Kidney (tissue), 14 donors: Measurements from ENCODE around the gene C14orf93. TPM values are rescaled to one million over a fixed set of nuclear protein-coding genes. Genes with fewer than 3 reads are reported as not detected.

Source experiments
- DNase-seq, 5 donors: peaks; one replicate each; pipeline ENCODE4 v3.0.0-alpha.2; 2013 to 2020
- FAIRE-seq: peaks from 2 replicates; lab custom pipeline; 2012; peaks lifted over from hg19 to GRCh38; lab: Jason Lieb, UNC
- H3K27ac ChIP-seq, 2 donors: one replicate each; pipeline ENCODE4 v1.7.0; 2013; ENCODE audit warnings: low read depth in 2 of 2, low read length in 2 of 2, inconsistent platforms in 1 of 2
- H3K27me3 ChIP-seq: one replicate; pipeline ENCODE4 v1.7.1; 2013; ENCODE audit warnings: low read length, inconsistent platforms; ENCODE audit not compliant: control insufficient read depth, insufficient read depth
- H3K36me3 ChIP-seq, 3 donors: one replicate each; pipeline versions ENCODE4 v1.7.0 to v1.7.1; 2013; ENCODE audit warnings: low read length in 3 of 3, control low read depth in 1 of 3, inconsistent platforms in 1 of 3; ENCODE audit not compliant: insufficient read depth in 3 of 3, control insufficient read depth in 2 of 3
- H3K4me1 ChIP-seq, 3 donors: one replicate each; pipeline versions ENCODE4 v1.7.0 to v1.7.1; 2013; ENCODE audit warnings: low read length in 3 of 3, inconsistent platforms in 1 of 3, low read depth in 1 of 3; ENCODE audit not compliant: control insufficient read depth in 2 of 3, insufficient read depth in 2 of 3
- H3K4me3 ChIP-seq, 3 donors: one replicate each; pipeline versions ENCODE4 v1.7.0 to v1.8.1; 2013; ENCODE audit warnings: low read length in 3 of 3, control low read depth in 1 of 3, inconsistent platforms in 1 of 3
- H3K9ac ChIP-seq, 3 donors: one replicate each; pipeline versions ENCODE4 v1.7.0 to v1.7.1; 2013; ENCODE audit warnings: low read length in 3 of 3, control low read depth in 1 of 3, inconsistent platforms in 1 of 3
- H3K9me3 ChIP-seq, 3 donors: one replicate each; pipeline versions ENCODE4 v1.7.0 to v1.7.1; 2013; ENCODE audit warnings: low read length in 3 of 3, control low read depth in 1 of 3, inconsistent platforms in 1 of 3; ENCODE audit not compliant: control insufficient read depth in 2 of 3, insufficient read depth in 1 of 3
- intact Hi-C: fragments of 100-400 bp; cut with DNase I; formaldehyde crosslinking; loops from one replicate; pipeline ENCODE4 v1.11.1; 2022
- polyA plus RNA-seq: library from polyadenylated mRNA; stranded (reverse); fragments of 350-450 nt; fragmentation: Illumina TruSeq; extraction: RNeasy Lipid Tissue Mini Kit (QIAGEN cat#74804); gene quantifications from one replicate; pipeline ENCODE4 v1.2.3, GENCODE V29; 2014; ENCODE audit warnings: low read depth, low replicate concordance; ENCODE audit not compliant: insufficient read depth
- total RNA-seq: library from RNA; stranded (reverse); fragmentation: NEBNext Ultra II Directional; extraction: Animal tissue kit (Norgen Biotek cat#: 25700); gene quantifications from one replicate; pipeline ENCODE4 v1.2.1, GENCODE V29; 2021
- TF ChIP-seq, protein P1 (sequence below): IDR thresholded peaks from 3 replicates; pipeline ENCODE4 v1.5.1; 2012; ENCODE audit warnings: mild to moderate bottlenecking, moderate library complexity, borderline replicate concordance; ENCODE audit not compliant: insufficient read depth; ENCODE audit errors: extremely low read depth
- donor health status: control.
- donor health status: control.
- donor health status: control.
- donor health status: control.
- donor health status: control.
- donor health status: DM: yes; HTN: yes; CAD: no.
- donor health status: Normal renal cell carcinoma (clear cell type).

Gene C14orf93
- total and polyA plus RNA-seq, 2 donors from 2014 or later: 9.5 to 9.6 TPM

DNA sequence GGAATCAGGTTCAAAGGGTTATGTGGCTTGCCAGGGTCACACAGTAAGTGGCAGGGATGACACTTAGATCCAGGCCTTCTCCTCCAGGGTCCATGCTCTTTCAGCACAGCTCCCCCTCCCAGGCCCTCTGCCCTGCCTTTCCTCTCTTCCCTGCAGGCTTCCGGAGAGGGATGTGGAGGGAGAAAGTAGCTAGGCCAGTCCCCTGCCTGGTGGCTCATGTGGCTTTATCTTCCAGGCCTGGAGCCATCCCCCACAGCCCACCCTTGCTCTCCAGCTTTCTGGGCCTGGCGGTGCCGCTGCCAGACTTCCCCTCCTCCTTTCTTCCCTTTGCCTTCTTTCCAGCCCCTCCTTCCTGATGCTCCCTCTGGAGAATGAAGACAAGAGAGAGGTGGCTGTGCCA, 33.8 kb upstream of the C14orf93 start:
- Histone ChIP-seq H3K9ac (no peak overlapping the region), H3K27ac (no peak overlapping the region), H3K9me3 (no peaks in the 10 kb centered on the region), H3K4me1 (peaks cover 0 to 2% (median 0%) of the 10 kb centered on the region in 3 donors), H3K4me3 (no peak overlapping the region), H3K36me3 (no peaks in the 10 kb centered on the region), H3K27me3 (no peaks in the 10 kb centered on the region)
- FAIRE-seq (no peak), DNase-seq (no peak)
- intact Hi-C loops: no loop called here
- TF ChIP-seq, protein P1, sequence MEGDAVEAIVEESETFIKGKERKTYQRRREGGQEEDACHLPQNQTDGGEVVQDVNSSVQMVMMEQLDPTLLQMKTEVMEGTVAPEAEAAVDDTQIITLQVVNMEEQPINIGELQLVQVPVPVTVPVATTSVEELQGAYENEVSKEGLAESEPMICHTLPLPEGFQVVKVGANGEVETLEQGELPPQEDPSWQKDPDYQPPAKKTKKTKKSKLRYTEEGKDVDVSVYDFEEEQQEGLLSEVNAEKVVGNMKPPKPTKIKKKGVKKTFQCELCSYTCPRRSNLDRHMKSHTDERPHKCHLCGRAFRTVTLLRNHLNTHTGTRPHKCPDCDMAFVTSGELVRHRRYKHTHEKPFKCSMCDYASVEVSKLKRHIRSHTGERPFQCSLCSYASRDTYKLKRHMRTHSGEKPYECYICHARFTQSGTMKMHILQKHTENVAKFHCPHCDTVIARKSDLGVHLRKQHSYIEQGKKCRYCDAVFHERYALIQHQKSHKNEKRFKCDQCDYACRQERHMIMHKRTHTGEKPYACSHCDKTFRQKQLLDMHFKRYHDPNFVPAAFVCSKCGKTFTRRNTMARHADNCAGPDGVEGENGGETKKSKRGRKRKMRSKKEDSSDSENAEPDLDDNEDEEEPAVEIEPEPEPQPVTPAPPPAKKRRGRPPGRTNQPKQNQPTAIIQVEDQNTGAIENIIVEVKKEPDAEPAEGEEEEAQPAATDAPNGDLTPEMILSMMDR: no peak

DNA sequence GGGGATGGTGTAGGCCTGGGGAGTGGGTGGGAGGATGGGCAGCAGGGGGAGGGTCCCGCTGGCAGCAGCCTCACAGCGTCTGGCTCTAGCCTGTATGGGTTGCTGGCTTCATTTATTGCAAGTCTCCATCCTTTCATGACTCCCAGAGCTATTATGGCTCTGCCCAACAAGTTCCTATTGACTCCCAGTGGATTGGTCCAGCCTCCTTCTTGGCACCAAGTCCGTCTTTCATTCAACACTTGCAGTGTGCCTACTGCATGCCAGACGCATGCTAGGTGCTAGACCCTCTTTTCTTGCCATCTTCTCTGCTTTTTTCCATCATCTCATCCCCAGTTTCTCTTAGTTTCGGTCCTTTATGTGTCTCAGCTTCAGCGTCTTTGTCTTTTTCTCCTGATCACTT, 33.2 kb upstream of the C14orf93 start:
- intact Hi-C loops: no loop called here
- TF ChIP-seq, protein P1: no peak
- Histone ChIP-seq H3K4me3 (no peak overlapping the region), H3K36me3 (no peaks in the 10 kb centered on the region), H3K9ac (no peak overlapping the region), H3K27me3 (no peaks in the 10 kb centered on the region), H3K9me3 (no peaks in the 10 kb centered on the region), H3K27ac (no peak overlapping the region), H3K4me1 (peaks cover 0 to 2% (median 0%) of the 10 kb centered on the region in 3 donors)
- DNase-seq (no peak), FAIRE-seq (no peak)

DNA sequence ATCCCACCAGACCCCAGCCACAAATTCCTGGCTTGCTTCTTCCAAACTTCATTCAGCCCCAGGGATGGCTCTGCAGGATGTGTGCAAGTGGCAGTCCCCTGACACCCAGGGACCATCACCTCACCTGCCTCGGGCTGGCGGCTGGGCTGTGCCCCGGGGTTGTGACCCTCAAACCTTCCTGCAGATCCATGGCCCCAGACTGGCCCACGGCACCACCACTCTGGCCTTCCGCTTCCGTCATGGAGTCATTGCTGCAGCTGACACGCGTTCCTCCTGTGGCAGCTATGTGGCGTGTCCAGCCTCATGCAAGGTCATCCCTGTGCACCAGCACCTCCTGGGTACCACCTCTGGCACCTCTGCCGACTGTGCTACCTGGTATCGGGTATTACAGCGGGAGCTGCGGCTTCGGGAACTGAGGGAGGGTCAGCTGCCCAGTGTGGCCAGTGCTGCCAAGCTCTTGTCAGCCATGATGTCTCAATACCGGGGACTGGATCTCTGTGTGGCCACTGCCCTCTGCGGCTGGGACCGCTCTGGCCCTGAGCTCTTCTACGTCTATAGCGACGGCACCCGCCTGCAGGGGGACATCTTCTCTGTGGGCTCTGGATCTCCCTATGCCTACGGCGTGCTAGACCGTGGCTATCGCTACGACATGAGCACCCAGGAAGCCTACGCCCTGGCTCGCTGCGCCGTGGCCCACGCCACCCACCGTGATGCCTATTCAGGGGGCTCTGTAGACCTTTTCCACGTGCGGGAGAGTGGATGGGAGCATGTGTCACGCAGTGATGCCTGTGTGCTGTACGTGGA, 32.4 kb upstream of the C14orf93 start, which contains the start of gene PSMB11:
Gene PSMB11 (plus strand): TSS at position 51 of the 804 bp plus-strand sequence. CDS start 14 bp downstream, at position 65.
- H3K9me3 ChIP-seq: no peaks in the 10 kb centered on the region
- TF ChIP-seq, protein P1: no peak
- FAIRE-seq (no peak), DNase-seq (no peak)
- H3K4me3 ChIP-seq: no peak within 1 kb of the TSS
- no peaks in the 10 kb centered on the region for H3K36me3 ChIP-seq
- peaks cover 0 to 2% (median 0%) of the 10 kb centered on the region in 3 donors for H3K4me1 ChIP-seq
- intact Hi-C loops: no loop called here
- no peaks in the 10 kb centered on the region for H3K27me3 ChIP-seq
- no peak within 1 kb of the TSS for H3K27ac ChIP-seq
- H3K9ac ChIP-seq: no peak within 1 kb of the TSS
